ENCODE data around the gene TOP2A. TPM values are rescaled to one million over a fixed set of nuclear protein-coding genes. Genes with fewer than 3 reads are reported as not detected.

The TOP2A gene
- total RNA-seq: 0.51 TPM
- long read RNA-seq, partial matches to known transcripts: 1 of 1 reads
- long read RNA-seq, other reads (novel, unspliced or antisense): 0 of 1 reads

- DNase-seq (ENCODE audit: low spot score): peak; percentile 96
- intact Hi-C loops (cut with DNase I): loop anchor here (5.0 kb wide), 2 partner anchors 61 to 116 kb away; no protein-coding TSS in a partner anchor
Observed at GRCh38 chr17:40417609-40418427, at the start of gene TOP2A. TOP2A (minus strand) TSS chr17:40417896; CDS start chr17:40417791, 105 bp downstream.

GRCh38 chr17:40467281-40467867, 49.7 kb upstream of the TOP2A start:
- no peak for DNase-seq (ENCODE audit: low spot score)
- intact Hi-C loops (cut with DNase I): no loop called here

GRCh38 chr17:40466298-40466971, 48.7 kb upstream of the TOP2A start:
- intact Hi-C loops (cut with DNase I): no loop called here
- DNase-seq (ENCODE audit: low spot score): no peak

GRCh38 chr17:40464392-40464855, 46.7 kb upstream of the TOP2A start:
- no peak for DNase-seq (ENCODE audit: low spot score)
- intact Hi-C loops (cut with DNase I): no loop called here

- intact Hi-C loops (cut with DNase I): no loop called here
- no peak for DNase-seq (ENCODE audit: low spot score)
Observed at GRCh38 chr17:40463122-40463550, 45.4 kb upstream of the TOP2A start.

- intact Hi-C loops (cut with DNase I): no loop called here
- DNase-seq (ENCODE audit: low spot score): no peak
Observed at GRCh38 chr17:40462343-40463121, 44.8 kb upstream of the TOP2A start.

GRCh38 chr17:40461732-40462342, 44.1 kb upstream of the TOP2A start:
- no peak for DNase-seq (ENCODE audit: low spot score)
- intact Hi-C loops (cut with DNase I): no loop called here

GRCh38 chr17:40460968-40461731, 43.5 kb upstream of the TOP2A start:
- DNase-seq (ENCODE audit: low spot score): no peak

GRCh38 chr17:40460604-40460967, 42.9 kb upstream of the TOP2A start:
- intact Hi-C loops (cut with DNase I): no loop called here
- no peak for DNase-seq (ENCODE audit: low spot score)

More at GRCh38 chr17:40460968-40461731, 43.5 kb upstream of the TOP2A start:
- intact Hi-C loops (cut with DNase I): no loop called here

- no peak for DNase-seq (ENCODE audit: low spot score)
- intact Hi-C loops (cut with DNase I): no loop called here
Observed at GRCh38 chr17:40459636-40460603, 42.2 kb upstream of the TOP2A start.

GRCh38 chr17:40458851-40459482, 41.3 kb upstream of the TOP2A start:
- DNase-seq (ENCODE audit: low spot score): no peak

GRCh38 chr17:40457964-40458791, 40.5 kb upstream of the TOP2A start:
- intact Hi-C loops (cut with DNase I): no loop called here
- DNase-seq (ENCODE audit: low spot score): no peak

More at GRCh38 chr17:40458851-40459482, 41.3 kb upstream of the TOP2A start:
- intact Hi-C loops (cut with DNase I): no loop called here

- no peak for DNase-seq (ENCODE audit: low spot score)
- intact Hi-C loops (cut with DNase I): no loop called here
Observed at GRCh38 chr17:40457369-40457768, 39.7 kb upstream of the TOP2A start.

- DNase-seq (ENCODE audit: low spot score): no peak
- intact Hi-C loops (cut with DNase I): no loop called here
Observed at GRCh38 chr17:40456396-40456951, 38.8 kb upstream of the TOP2A start.

- DNase-seq (ENCODE audit: low spot score): no peak
- intact Hi-C loops (cut with DNase I): no loop called here
Observed at GRCh38 chr17:40454613-40454995, 36.9 kb upstream of the TOP2A start.

Measured in cardiac septum (tissue), 1 donor.